Tibial nerve (tissue), 3 donors: ENCODE measurements around the gene KRTAP12-4.

Source experiments
- CTCF ChIP-seq, 5 experiments: fragments of 200-600 bp in 3 of 5; fragments of 450-650 bp in 2 of 5; sonication (generic) in 3 of 5; IDR thresholded peaks; one replicate each; pipeline ENCODE4 v1.5.1; 2016 to 2019; ENCODE audit warnings: antibody characterized with exemption in 5 of 5, mild to moderate bottlenecking in 3 of 5, moderate library complexity in 2 of 5
- POLR2A ChIP-seq, 2 donors: fragments of 450-650 bp; IDR thresholded peaks; one replicate each; pipeline ENCODE4 v1.6.1; 2017; ENCODE audit warnings: antibody characterized with exemption in 2 of 2, mild to moderate bottlenecking in 2 of 2, moderate library complexity in 2 of 2

DNA sequence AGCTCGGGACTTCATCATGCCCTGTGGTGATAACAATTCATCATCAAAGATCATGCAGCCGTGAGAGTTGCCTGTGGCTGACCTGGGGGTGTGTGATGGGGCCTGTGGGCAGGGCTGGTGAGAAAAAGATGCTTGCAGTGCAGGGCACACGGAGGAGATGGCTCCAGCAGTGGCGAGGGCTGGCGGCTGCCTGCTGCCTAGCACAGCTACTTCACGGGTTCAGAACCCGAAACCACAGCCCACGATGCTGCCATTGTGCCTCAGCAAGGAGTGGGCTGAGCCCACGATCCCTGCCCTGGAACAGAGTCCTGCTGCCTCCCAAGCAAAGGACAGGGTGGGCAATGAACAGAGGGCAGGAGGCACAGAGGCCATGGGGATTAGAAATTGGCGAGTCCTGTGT lies 28.2 kb downstream of the KRTAP12-4 start:
- TF ChIP-seq CTCF (IDR thresholded peaks at IDR 0.05), result no peak
- no peak for TF ChIP-seq POLR2A (IDR thresholded peaks at IDR 0.05)
